Measurements from ENCODE around the gene ZNF106.

Gene ZNF106

DNA sequence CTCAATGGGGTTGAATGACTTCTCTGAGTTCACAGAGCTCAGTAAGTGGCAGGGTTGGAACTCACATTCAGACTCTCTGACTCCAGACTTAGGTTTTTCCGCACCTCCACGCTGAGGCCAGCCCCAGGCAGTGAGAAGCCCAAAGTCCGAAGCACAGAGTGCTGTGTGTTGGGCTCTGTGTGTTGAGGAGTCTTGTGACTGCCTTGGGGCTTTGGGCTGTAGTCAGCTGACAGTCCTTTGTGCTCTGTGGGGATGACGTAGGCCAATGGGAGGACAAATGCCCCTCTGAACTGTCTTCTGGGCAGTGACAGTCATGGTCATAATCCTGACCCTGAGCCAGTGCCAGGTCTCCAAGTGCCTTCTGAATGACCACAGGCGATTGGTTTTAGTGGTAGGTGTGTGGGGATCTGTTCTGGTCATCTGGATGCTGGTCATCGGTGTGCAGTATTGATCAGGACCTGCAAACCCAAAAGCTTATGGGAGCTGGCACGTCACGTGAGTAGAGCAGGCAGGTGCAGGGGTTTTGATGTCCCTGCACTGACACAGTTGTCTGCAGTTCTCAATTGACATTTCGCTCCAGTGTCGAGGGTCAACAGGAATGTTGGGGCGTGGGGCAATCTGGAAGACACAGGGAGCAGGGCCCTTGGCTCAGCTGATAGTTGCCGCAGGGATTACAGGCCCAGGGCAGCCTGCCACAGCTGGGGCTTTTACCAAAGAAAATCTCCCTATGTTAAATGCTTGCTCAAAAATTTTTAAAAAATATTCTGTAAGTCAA, 86.3 kb downstream of the ZNF106 start:
- DNase-seq: no peak

- no peak for DNase-seq
Observed at GRCh38 chr15:42403389-42403788, 87.6 kb downstream of the ZNF106 start.

GRCh38 chr15:42402455-42403205, 88.3 kb downstream of the ZNF106 start:
- DNase-seq: no peak

GRCh38 chr15:42401544-42402454, 89.1 kb downstream of the ZNF106 start:
- no peak for DNase-seq

- DNase-seq: no peak
Observed at GRCh38 chr15:42395838-42396237, 95.1 kb downstream of the ZNF106 start.

- no peak for DNase-seq
Observed at GRCh38 chr15:42394106-42394505, 96.8 kb downstream of the ZNF106 start.

DNA sequence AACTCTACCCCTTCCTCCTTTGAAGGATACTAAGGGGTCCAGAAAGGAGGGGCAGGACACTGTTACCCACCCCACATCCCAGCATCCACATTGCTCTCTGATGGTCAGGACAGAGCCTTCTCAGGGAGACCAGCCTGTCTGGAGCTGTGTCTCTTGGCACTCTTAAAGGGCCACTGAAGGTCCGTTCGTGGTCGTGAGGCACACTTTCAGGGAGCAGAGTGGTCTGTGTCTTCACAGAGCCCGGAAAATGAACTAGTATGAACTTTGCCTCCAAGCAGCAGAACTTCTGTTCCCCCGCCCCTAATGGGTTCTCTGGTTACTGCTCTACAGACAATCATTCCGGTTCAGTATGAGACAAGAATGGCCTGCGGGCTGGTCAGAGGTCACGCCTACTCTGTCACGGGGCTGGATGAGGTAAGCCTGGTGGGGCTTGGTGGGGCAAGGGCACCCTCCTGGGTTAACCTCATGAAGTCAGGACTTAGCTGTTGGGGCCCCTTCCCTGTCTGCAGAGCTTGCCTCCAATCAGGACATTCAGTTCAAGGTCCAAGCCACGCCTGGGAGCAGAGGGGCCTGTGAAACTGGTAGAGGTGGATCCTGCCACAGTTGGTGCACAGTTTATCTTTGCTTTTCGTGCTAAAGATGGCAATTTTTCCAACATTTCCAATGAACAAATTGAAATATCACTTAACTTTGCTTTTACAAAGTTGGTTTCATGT, 98.5 kb downstream of the ZNF106 start:
- DNase-seq: no peak

GRCh38 chr15:42387603-42388002, 103.3 kb downstream of the ZNF106 start:
- no peak for DNase-seq

DNA sequence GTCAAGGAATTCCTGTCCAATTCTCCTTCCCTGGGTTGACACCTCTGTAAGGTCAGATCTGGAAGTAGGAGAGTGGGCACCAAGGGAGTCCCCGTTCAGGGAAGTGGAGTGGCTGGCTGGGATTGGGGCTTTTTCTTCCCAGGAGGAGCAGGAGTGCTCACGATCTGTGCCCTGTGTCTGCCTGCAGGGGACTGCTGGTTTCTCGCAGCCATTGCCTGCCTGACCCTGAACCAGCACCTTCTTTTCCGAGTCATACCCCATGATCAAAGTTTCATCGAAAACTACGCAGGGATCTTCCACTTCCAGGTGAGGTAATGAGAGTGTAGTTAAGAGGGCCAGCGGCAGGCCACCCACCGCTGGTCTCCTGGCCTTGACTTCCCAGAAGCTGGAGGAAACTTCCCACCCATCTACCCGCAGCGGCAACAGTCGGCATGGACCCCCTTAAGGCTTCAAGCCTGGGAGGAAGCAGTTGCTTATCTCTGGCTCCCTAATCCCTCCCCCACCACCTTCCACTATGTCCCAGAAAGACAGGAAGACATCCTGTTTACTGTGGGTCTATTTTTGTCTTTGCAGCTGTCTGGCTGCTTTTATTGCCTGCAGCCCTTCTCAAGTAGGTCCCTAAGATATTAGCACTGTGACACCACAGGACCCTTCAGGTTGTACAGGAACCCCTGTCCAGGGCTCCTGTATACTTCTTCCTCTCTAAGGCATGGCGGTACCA, 104.8 kb downstream of the ZNF106 start:
- DNase-seq: no peak

DNA sequence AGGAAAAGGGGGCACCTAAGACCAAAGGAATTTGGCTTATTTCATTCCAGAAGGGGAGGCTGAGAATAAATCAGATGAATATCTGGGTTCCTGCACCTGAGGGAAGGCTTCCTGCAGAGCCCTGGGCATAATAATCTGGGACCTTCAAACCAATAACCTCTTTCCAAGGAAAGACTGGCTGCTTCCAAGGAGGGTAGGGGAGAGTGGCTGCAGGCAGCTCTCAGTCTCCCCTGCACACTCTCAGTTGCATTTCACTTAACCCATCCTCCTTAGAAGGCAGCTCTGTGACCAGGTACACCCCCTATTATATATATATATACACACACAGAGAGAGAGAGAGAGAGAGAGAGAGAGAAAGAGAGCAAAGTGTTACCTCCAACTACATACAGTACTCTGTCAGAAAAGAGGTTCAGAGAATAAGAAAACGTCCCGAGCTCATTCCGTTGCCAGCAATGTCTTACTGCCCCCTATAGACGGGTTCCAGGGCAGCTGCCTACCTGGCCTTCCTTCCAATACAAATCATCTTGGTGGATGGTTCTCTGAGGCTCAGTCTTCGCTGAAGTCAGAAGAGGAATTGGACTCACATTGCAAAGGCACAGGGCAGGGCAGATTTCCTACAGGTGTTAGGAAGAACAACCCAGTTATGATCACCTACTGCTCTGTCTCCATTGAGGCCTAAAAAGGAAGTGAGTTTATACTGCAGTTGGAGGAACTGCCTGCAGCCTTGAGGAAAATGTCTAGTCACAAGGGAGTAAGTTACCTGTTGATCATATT, 105.5 kb downstream of the ZNF106 start:
- DNase-seq: no peak

DNA sequence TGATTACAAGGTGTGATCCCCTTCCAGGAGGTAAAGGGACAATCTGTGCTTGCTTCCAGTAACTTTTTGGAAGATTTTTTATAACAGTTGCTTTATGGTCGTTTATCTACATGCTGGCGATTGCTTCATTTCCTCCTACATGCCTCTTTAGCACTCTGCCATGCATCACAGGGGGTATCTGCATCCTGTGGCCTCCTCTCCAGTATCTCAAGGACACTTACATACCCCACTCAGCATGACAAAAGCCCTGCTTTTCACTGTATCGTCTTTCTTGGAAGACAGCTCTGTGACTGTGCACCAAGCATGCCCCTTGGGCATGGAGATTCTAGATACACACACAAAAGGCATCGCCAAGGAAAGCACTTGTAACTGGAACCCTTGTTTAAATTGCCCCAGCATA, 106.3 kb downstream of the ZNF106 start:
- no peak for DNase-seq

DNA sequence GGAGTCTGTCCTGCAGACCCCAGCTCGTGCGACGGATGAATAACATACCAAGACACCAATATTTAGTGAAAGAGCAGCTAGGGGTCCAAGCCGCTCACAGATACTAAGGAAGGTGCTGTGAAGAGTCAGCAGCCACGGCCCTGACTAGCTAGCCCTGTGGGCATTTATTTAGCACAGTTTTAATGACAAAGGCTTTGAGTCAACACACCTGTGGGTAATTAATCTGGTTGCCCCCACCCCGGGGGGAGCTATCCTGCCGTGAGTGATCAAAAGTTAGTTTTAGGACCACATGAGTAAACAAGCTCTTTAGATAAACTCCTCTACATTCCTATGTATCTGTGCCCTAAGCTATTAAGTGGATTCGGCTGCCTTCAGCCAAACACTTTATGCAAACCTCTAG, 112.9 kb downstream of the ZNF106 start:
- DNase-seq: no peak

GRCh38 chr15:42375941-42376340, 115.0 kb downstream of the ZNF106 start:
- no peak for DNase-seq

GRCh38 chr15:42375252-42375651, 115.7 kb downstream of the ZNF106 start:
- DNase-seq: no peak

DNA sequence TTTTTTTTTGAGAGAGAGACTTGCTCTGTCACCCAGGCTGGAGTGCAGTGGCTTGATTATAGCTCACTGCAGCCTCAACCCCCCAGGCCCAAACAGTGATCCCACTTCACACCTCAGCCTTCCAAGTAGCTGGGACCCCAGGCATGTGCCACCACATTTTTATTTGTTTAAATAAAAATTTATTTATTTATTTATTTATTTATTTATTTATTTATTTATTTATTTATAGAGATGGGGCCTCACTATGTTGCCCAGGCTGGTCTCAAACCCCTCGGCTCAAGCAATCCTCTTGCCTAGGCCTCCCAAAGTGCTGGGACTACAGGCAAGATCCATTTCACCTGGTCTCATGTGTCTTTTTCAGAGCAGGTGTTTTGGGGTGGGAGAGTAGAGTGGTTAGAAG, 116.1 kb downstream of the ZNF106 start:
- no peak for DNase-seq

GRCh38 chr15:42373936-42374335, 117.0 kb downstream of the ZNF106 start:
- no peak for DNase-seq

DNA sequence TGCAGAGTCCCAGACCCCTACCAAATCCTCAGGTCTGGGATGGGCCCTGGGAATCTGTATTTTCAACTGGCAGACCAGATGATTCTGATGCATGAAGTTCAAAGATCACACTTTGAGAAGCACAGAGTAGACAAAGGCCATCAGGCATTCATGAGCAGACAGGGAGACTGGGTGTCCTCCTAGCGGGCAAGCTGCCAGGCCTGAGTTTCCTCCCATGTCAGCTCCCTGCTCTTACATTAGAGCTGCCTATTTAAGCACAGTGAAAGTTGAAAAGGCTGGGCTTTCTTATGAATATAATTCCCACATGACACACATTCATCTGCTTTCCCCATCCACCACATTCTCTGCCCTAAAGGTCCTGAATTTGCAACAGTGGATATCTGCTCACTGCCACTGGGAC, 117.7 kb downstream of the ZNF106 start:
- no peak for DNase-seq

DNA sequence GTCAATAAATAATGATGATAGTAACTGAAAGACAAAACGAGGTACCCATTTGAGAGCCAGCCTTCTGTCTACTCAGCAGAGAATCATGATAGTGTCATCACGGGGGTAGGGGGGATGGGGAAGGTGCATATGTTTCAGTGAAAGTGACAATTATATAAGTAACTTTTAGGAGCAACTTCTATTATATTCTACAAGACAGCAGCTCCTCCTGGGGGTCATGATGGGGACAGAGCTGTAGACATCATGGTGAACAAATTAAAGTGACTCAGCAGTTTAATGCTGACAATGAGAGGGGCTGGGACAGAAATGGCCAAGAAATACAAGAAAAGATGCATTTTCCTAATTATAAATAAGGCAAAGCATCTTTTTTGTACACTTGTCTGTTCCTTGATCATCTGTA, 119.8 kb downstream of the ZNF106 start:
- DNase-seq: no peak

GRCh38 chr15:42368096-42368495, 122.8 kb downstream of the ZNF106 start:
- DNase-seq: no peak

- no peak for DNase-seq
Observed at GRCh38 chr15:42367041-42367440, 123.9 kb downstream of the ZNF106 start.

DNA sequence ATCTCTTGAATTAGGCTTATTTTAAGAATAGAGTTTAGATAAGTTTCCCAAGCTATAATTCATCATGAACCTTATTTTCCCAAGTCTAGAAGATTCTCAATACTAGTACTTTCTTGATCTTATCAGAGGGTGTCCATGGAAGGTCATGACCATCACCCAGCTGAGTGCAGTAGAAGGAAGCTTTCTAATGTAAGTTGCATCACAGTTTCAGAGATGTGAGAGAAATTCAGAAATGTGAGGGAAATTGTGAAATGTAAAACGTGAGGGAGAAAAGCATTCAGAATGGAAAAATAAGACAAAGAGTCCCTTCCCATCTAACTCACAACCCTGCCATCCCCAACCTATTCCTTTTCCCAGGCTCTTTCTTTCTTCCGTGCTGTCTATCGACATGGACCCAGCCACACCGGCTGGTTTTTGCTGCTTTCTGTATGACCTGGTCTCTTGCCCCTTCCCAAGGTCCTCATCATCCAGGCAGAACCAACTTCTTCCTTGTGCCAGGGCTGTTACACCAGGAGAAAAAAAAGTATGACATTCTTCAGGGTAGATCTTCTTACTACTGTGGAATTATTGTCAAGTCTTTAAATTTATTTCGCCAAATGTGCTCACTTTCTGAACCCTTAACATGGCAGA, 124.9 kb downstream of the ZNF106 start:
- DNase-seq: no peak
